ENCODE data around the gene RIN3.

GRCh38 chr14:92599811-92600210 lies 86.2 kb downstream of the RIN3 start:
- TF ChIP-seq, protein P1, sequence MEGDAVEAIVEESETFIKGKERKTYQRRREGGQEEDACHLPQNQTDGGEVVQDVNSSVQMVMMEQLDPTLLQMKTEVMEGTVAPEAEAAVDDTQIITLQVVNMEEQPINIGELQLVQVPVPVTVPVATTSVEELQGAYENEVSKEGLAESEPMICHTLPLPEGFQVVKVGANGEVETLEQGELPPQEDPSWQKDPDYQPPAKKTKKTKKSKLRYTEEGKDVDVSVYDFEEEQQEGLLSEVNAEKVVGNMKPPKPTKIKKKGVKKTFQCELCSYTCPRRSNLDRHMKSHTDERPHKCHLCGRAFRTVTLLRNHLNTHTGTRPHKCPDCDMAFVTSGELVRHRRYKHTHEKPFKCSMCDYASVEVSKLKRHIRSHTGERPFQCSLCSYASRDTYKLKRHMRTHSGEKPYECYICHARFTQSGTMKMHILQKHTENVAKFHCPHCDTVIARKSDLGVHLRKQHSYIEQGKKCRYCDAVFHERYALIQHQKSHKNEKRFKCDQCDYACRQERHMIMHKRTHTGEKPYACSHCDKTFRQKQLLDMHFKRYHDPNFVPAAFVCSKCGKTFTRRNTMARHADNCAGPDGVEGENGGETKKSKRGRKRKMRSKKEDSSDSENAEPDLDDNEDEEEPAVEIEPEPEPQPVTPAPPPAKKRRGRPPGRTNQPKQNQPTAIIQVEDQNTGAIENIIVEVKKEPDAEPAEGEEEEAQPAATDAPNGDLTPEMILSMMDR (IDR thresholded peaks at IDR 0.05): no peak
- no peak for TF ChIP-seq POLR2A (IDR thresholded peaks at IDR 0.05)
